Medulla oblongata (tissue), 1 donor: ENCODE results near the gene ZNF382.
"Not testable (repeated sequence)": the region's sequence is repeated elsewhere in the genome, so short reads cannot be mapped to it uniquely, and the experiment has no call there.

ENCODE experiments used
- DNase-seq: peaks from one replicate; pipeline ENCODE4 v3.0.0-alpha.2; 2015; ENCODE audit errors: extremely low spot score

ZNF382 gene

GRCh38 chr19:36605101-36605876 lies at the start of gene ZNF382:
ZNF382 (plus strand) TSS chr19:36605313; CDS start chr19:36609915, 4,602 bp downstream.
- DNase-seq, result peak; percentile 70

DNA sequence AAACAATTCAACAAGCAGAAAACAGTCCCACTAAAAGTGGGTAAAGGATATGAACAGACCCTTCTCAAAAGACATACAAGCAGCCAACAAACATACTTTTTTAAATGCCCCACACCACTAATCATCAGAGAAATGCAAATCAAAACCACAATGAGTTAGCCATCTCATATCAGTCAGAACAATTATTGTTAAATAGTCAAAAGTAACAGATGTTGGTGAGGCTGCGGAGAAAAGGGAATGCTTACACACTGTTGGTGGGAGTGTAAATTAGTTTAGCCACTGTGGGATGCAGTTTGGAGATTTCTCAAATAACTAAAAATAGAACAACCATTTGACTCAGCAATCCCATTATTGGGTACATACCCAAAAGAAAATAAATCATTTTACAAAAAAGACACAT lies 40.7 kb upstream of the ZNF382 start:
- no peak for DNase-seq

GRCh38 chr19:36572593-36573019 lies 32.5 kb upstream of the ZNF382 start:
- DNase-seq, result no peak

- peak; percentile 96 for DNase-seq
These were observed 31.9 kb upstream of the ZNF382 start, which contains the start of gene ZNF529 for GRCh38 chr19:36573020-36573894. ZNF529 (minus strand) TSS chr19:36573292; CDS start chr19:36572346, 946 bp downstream.

DNA sequence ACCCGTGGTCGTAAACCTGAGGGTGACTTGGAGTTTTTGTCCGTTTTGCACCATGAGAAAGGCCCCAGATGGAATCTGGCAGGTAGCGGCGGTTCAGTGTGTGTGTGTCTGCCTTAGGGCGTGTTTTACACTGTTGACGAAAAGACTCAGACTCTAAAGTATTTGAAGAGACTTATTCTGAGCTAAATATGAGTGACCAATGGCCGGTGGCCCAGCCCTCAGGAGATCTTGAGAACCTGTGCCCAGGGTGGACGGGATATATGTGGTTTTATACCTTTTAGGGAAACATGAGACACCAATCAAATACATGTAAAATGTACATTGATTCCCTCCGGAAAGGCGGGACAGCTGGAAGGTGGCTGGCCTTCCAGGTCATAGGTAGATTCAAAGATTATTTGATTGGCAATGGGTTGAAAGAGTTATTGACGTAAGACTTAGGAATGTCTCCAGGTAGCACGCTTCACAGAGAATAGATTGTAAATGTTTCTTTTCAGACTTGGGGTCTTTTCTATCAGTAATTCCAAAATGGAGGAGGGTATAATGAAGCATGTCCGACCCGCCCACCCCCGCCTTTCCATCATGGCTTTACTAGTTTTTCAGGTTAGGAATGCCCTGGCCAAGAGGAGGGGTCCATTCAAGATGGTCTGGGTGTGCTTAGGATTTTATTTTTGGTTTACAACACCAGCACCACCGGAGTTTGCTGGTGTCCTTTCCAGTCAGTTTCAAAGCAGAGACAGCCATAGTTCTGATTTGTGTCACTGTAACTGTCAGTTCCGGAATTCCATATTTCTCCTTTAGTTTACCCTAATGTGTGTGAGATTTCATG lies 31.0 kb upstream of the ZNF382 start:
- no peak for DNase-seq

GRCh38 chr19:36574741-36575140 lies 30.4 kb upstream of the ZNF382 start:
- DNase-seq, result no peak

- DNase-seq, result no peak
These were observed 27.7 kb upstream of the ZNF382 start for GRCh38 chr19:36577271-36577996.

GRCh38 chr19:36579255-36579654 lies 25.9 kb upstream of the ZNF382 start:
- no peak for DNase-seq

DNA sequence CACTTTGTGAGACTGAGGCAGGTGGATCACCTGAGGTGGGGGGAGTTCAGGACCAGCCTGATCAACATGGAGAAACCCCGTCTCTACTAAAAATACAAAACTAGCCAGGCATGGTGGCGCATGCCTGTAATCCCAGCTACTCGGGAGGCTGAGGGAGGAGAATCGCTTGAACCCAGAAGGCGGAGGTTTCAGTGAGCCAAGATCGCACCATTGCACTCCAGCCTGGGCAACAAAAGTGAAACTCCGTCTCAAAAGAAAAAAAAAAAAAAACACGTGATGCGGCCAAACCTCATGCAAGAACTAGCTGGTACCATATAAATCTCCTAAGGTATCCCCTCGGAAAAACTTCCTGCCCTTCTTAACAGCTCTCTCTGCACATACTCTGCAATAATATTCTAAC lies 2.4 kb upstream of the ZNF382 start:
- not testable (repeated sequence) for DNase-seq

- DNase-seq, result peak; percentile 71
These were observed 435 bp upstream of the ZNF382 start for GRCh38 chr19:36604656-36605100.

GRCh38 chr19:36605877-36606478 lies 865 bp downstream of the ZNF382 start:
- DNase-seq, result no peak

DNA sequence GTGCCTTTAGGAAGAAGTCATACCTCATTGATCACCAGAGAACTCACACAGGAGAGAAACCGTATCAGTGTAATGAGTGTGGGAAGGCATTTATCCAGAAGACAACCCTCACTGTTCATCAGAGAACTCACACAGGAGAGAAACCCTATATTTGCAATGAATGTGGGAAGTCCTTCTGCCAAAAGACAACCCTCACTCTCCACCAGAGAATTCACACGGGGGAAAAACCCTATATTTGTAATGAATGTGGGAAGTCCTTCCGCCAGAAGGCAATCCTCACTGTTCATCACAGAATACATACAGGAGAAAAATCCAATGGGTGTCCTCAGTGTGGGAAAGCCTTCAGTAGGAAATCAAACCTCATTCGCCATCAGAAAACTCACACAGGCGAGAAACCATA lies 21.9 kb downstream of the ZNF382 start:
- DNase-seq, result no peak

DNA sequence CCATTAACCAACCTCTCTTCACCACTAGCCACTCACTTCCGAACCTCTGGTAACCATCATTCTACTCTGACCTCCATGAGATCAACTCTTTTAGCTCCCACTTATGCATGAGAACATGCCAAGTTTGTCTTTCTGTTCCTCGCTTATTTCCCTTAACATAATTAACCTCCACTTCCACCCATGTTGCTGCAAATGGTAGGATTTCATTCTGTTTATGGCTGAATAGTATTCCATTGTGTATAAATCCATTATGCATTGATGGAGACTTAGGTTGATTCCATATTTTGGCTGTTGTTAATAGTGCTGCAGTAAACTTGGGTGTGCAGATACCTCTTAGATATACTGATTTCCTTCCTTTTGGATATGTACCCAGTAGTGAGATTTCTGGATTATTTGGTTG lies 30.2 kb downstream of the ZNF382 start:
- DNase-seq, result no peak

GRCh38 chr19:36638862-36639510 lies 33.9 kb downstream of the ZNF382 start:
- no peak for DNase-seq

DNA sequence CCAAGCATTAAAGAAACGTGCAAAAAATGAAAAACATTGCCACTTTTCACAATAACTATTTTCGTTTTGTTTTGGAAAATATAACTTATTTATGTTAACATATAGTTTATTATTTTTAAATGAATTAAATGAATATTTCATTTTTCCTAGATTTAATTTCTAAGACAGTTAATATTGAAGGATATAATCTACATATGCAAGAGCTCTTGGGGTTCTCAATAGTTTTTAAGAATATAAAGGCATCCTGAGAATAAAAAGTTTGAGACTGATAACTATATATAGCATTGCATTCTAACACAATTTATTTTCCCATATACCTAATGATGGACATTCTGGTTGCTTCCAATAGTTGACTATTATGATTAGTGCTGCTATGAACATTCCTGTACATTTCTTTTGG lies 41.6 kb downstream of the ZNF382 start:
- DNase-seq, result no peak

DNA sequence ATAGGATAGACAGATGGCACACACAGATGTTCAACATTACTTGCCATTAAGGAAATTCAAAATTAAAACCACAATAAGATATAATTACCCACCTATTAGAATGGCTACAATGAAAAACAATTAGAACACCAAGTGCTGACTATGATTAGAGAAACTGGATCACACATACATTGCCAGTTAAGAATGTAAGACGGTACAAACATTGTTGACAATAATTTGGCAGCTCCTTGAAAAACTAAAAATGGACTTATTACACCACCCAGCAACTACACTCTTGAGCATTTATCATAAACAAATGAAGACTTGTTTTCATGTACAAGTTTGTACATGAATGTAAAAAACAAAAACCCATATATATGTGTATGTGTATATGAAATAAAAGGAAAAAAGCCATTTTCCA lies 47.8 kb downstream of the ZNF382 start:
- no peak for DNase-seq

- DNase-seq, result no peak
These were observed 60.7 kb downstream of the ZNF382 start for GRCh38 chr19:36665832-36666231.

GRCh38 chr19:36668646-36669045 lies 63.5 kb downstream of the ZNF382 start:
- DNase-seq, result no peak

DNA sequence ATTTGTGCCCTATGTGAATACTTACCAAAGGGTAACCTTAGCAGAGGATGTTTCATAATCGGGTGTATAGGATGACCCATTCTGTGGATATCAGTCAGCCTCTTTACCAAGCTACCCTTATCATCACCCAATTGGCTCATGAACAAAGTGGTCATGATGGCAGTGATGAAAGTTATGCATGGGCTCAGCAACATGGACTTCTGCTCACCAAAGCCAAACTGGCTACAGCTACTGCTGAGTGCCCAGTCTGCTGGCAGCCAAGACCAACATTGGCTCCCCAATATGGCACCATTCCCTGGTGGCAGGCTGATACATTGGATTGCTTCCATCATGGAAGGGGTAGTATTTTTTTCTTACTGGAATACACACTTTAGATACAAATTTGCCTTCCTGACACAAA lies 67.3 kb downstream of the ZNF382 start:
- DNase-seq, result no peak

DNA sequence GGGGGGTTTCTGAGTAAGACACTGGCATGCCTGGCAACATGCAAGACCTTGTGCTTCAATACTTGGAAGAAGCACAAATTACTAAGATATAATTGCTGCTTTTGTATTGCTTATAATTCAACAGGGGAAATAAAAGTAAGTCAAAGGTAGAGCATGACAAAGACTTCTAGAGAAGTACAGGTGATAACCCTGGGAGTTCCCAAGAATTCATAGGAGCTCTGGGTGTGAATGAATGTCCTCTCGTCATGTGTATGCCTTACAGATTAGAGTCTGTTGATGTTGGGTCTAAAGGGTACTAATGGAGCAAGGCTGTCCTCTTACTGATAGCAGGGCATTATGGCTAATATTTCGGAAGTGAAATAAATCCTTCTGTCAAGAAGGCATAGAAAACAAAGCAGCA lies 69.1 kb downstream of the ZNF382 start:
- no peak for DNase-seq
